HCEC 1CT (cell line): ENCODE data around the gene RCAN1.
"Not testable (repeated sequence)": the region's sequence is repeated elsewhere in the genome, so short reads cannot be mapped to it uniquely, and the experiment has no call there.

Experiments used
- DNase-seq: peaks from one replicate; pipeline ENCODE4 v3.0.0-alpha.2; 2017

RCAN1 gene

DNA sequence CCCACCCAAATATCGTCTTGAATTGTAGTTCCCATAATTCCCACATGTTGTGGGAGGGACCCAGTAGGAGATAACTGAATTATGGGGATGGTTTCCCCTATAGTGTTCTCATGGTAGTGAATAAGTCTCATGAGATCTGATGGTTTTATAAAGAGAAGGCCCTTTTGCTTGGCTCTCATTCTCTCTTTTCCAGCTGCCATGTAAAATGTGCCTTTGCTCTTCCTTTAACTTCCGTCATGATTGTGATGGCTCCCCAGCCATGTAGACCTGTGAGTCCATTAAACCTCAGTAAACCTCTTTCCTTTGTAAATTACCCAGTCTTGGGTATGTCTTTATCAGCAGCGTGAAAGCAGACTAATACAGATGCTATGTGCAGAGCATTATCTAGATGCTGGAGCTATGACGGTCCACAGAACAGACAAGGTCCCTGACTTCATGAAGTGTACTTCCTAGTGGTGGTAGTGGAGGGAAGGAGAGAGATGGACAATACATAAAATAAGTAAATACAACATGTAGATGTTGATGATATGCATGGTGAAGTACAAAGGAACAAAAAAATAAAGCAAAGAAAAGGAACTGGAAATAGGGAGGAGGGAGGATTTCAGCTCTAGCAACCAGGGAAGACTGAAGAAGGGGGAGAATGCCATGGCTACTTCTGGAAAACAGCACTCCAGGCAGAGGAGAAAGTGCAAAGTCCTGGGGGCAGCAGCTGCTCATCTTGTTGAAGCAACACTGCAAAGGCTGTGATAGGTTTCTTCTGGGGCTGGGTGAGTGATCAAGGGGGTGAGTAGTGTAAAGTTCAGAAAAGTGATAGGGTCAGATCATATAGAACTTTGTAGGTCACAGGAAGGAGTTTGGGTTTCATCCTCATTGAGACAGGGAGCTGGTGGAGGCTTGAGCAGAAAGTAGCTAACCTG is 6.8 kb upstream of the RCAN1 start:
- no peak for DNase-seq

DNA sequence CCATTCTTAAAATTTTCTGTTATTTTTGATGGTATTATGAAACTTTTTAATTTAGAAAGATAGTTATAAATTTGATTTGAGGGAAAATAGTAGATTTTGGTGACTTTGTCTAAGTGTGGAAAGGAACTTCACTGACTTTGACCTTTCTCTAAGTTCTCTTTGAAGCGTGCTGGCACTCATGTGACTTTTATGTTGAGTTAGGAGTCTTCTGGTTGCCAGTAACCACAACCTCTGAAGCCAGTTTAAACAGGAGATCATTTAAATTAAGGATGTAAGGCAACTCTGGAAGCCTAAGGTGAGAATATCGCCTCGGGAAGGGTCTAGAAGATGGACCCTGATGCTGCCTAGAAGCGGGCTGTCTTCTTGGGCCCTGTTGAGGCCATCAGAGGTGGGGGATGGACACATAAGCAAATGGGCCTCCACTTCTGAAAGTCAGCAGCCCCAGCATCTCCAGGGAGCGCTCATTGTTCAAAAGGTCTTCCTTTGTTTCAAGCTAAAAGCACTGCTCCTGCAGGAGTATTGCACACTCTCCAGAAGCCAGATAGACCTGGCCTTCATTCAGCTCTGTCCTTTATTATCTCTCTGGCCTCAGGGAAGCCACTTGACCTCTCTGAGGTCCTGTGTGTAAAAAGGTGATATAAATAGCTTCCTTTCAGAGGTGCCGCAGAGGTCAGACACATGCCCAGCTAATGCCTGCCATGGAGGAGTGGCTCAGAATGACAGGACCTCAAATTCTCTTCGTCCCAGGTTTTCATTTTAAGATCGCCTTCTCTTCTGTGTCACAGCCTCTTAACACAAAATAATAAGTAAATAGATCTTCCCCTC is 5.1 kb upstream of the RCAN1 start:
- DNase-seq: no peak

DNA sequence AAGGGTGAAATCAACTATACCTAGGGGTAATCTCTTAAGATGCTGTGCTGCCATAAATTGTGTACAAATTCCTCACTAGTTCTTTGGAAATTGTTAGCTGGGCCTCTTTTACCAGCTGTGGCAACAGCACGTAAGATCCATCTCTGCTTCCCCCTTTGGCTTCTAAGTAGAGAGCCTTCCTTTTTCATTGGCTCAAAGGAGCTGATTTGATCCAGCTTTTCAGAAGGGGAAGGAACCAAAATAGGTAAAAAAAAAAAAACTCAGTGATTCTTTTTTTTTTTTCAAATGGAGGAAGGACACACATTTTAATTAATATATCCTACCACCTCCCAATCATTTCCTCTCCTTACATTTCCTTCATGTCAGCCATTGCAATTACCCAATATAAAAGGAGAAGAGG is 4.0 kb upstream of the RCAN1 start:
- DNase-seq: no peak

DNA sequence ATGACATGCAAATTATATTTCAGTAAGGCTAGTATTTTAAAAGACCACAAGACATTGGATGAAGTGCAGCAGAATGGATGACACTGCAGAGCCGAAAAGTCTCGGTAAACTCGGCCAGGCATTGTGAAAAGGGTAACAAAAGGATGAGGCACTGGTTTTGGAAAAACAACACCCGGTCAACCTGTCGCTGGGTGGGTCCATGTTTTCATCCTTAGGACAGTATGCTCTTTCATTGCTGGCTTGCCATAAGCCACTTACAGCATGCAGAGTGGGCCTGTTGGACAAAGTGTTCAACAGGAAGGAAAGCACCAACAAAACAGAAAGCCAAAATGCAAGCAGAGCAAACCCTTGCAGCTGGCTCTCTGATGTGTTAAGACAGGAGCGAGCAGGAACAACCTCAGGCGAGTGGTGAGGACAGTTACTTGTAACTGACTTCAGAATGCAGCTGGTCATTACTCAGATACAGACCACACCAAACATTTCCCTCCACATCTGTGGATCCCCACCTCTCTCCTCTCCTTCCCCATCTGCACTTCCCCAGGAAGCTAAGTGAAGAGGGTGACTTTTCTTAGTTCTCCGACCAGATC is 2.9 kb upstream of the RCAN1 start:
- DNase-seq: no peak

DNA sequence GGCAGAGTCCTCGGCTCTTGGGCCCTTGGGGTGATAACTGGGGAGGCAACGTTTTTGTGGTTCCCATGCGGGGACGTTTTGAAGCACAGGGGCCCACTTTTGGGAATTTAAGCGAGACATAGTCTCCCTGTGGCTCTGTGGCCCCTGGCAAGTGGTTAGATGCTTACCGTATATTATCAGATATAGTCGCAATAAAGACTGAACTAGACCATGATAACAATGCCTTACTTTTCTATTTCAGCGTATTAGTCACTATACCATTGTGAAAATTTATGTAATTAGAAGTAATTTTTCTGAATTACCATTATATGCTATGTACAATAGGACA is 538 bp upstream of the RCAN1 start:
- no peak for DNase-seq

DNA sequence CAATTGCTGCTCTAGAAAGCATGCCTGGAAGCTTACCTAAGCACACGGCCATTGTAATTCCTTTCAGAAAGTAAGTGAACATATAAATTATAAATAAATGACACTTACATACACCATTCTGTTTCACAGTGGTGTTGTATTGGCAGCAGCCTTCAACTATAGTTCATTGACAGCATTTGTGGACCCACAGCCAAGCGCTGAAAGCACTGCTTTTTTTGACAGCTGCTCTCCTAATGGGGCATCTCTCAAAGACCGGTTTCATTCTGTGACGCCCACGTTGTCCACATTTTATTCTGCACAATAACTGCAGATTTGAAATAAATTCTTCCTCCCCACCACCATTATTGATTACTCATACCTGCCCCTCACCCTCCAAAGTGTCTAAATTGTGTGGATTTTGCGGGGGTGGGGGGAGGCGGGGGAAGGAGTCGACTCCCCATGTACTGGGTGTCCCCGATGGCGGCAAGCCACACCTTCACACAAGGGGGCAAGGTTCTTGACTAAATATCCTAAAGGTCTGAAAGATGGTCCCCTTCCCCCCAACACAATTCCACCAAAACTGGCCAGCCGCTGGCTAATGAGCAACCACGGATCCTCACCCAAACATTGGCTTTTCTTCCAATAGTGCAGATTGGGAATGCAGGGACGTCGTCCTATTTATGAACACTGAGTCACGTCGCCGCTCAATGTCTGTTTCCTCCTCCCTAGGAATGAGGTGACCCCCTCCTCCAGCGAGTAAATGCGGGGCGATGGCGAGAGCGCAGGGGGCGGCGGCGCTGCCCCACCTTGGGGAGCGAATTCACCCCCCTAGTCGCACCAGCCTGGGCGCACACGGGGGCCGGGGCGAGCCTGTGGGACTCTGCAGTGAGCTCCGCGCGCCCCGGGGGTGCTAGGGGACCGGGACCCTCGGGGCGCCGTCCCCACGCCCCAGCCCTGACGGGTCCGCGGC is 960 bp downstream of the RCAN1 start:
- DNase-seq: peak; percentile 1

DNA sequence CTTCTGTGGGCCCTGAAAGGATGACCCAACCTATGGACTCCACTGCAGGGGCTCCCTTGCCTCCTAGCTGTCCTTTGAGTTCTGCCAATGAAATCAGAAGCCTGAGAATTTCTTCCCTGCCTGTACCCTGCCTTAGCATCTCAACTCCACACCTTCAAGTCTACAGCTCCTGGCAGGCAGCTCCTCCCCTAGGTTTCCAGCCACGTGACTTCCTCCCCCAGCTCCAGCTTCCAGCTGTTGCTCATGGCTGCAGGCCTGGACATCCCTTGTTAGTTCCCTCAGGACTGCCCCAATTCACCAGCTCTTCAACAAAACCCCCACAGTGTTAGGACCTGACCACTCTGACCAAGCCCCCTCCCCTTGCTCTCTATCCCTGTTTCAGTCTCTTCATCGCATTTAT is 2.4 kb downstream of the RCAN1 start:
- DNase-seq: no peak

DNA sequence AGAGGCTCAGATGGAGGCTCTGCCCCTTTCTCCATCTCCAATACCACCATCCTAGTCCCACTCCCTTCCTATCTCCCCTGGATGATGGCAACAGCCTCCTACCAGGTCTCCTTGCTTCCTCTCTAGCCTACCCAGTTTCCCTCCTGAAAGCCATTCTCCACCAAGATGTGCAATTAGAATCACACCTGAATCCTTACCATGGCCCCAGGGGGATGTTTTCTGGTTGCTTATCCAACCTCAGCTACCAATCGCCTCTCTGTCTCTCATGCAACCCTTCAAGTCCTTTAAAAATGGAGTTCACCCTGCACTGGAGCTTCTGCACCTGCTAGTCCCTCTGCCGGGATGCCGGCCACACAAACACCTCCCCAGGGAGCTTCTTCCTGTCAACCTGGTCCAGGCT is 2.9 kb downstream of the RCAN1 start:
- no peak for DNase-seq

DNA sequence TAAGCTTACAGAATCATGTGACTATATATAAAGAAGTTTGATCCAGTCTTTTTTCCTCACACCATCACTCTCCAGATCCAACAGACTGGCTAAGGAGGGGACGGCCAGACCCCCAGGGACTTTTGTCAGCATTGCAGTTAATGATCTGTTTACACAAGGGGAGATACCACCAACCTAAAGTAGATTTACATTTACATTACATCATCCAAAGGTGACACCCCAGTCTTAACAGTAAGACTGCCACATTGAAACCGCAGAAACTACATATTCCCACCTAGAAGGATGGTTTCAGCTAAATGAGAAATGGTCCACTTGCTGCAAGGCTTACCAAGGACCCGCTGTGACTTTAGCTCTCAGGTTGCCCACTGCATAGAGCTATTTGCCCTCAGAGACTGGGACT is 3.4 kb downstream of the RCAN1 start:
- DNase-seq: no peak

DNA sequence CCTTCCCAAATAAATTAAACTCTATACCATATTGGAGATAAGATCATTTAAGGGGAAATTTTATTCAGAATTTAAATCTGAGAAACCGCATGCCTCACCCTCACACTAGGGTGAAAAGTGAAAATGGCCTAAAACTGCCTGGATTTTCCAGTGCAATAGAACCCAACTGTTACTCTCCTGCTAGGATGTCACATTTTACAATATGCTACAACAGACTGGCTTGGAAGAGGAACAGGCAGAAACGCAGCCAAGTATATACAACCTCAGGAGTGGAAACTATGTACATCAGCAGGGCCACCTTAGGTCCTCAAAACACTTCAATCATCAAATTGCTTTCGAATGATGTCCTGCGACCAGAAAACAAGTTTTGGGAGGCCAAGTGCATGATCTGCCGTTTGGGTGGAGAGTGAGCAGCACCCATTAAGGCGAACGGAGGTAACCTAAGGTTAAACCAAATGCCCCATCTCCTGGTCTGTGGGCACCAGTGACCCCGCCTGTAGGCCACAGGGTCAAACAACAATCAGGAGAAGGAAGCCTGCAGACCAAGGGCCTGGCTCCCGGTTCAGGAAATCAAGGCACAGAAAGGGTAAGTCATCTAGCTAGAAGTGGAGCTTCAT is 4.9 kb downstream of the RCAN1 start:
- DNase-seq: no peak

DNA sequence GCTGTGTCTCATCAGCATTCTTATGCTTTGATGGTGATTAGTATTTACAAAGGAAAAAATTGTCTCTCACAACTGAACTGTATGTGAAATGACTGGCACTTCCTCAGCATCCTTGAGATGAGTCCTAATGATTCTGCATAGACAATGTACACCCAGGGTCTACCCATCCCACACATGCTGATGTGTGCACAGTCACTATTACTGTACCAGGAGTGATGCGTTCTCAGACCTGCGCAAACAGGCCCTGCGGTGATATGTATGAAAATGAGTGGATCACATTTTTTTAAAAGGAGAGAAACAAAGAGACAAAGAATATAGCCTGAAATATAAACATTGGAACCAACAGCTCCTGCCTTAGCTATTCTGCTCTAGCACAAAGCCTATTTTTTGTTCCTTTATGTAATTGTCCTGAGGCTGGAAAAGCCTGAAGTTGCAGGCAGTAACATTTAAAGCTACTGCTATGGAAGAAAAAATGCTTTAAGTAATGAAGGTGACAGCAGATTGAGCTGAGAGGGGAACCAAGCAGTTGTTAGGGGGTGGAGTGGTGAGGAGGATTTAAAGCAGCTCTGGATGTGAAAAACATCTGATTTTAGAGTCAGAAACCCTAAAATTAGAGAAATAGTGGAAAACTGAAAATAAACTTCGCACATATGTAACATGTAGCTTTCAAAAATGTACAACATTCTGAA is 5.5 kb downstream of the RCAN1 start:
- DNase-seq: no peak

DNA sequence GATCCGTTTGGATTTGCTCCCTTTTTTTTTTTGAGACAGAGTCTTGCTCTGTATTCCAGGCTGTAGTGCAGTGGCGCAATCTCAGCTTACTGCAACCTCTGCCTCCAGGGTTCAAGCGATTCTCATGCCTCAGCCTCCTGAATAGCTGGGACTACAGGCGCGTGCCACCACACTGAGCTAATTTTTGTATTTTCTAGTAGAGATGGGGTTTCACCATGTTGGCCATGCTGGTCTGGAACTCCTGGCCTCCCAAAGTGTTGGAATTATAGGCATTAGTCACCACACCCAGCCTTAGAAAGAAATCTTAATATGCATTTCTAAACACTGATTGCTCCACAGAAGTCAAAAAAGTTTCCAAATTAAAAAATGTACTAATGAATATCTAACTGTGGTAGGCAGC is 7.5 kb downstream of the RCAN1 start:
- DNase-seq: not testable (repeated sequence)

DNA sequence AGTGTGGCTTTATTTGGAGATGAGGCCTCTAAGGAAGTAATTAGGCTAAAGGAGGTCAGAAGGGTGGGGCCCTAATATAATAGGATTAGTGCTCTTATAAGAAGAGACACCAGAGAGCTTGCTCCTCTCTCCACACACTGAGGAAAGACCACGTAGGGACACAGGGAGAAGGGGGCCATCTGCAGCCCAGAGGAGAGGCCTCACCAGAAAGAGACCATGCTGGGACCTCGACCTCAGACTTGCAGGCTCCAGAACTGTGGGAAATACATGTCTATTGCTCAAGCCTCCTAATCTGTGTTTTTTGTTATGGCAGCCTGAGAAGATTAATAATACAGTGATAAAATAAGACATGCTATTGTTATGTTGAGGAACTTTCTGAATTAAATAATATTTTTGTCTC is 8.3 kb downstream of the RCAN1 start:
- DNase-seq: no peak

DNA sequence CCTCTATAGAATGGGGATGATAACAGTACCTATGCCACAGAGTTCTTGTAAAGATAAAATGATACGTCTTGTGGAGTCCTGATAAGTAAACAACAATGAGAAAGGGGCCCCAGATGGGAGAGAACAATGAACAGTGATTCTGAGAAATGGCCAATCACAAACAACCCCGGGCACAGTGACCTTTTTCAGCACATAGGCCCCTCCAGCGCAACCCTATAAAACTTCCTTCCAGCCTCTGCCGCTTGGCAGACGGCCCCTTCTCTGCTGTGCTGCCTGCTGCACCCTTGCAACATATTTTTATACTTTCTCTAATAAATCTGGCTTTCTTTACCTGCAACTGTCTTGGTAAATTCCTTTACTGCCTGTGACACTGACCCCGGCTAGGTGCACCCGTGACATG is 8.9 kb downstream of the RCAN1 start:
- no peak for DNase-seq

DNA sequence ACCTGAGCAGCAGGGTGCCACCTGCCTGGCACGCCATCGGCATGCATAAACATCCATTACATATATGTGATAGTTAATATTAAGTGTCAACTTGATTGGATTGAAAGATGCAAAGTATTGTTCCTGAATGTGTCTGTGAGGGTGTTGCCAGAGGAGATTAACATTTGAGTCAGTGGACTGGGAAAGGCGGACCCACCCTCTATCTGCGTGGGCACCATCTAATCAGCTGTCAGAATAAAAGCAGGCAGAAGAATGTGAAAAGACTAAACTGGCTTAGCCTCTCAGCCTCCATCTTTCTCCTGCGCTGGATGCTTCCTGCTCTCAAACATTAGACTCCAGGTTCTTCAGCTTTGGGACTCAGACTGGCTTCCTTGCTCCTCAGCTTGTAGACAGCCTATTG is 10.0 kb downstream of the RCAN1 start:
- not testable (repeated sequence) for DNase-seq

DNA sequence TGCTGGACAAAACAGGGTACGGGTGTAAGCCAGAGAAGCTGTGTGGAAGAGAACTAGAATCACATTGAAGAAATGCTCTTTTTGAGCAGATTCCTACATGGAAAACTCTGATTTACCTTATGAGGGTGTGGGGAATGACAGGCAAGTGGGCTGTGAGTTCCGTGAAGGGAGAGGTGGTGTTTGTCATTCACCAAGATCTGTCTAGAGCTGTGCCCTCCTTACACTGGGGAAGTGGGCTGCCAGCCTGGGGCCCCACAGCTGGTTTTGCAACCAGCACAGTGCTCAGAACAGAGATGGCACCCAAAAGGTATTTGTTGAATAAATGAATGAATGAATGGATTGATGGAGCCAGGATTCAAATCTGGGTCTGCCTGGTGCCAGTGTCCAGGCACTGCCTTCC is 10.4 kb downstream of the RCAN1 start:
- no peak for DNase-seq

DNA sequence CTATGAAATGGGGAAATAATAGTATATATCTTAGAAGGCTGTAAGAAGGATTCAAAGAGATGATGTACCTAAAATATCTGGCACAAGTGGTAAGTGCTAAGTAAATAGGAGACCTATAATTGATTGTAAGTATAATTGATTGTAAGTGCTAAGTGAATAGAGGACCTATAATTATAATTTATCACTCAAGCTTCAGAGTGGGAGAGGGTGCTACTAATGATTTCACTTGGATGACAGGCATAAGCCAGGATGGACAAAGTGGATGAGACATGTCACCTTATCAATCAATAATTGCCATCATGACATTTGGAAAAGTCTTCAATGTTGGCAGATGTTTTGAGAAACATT is 11.2 kb downstream of the RCAN1 start:
- no peak for DNase-seq

DNA sequence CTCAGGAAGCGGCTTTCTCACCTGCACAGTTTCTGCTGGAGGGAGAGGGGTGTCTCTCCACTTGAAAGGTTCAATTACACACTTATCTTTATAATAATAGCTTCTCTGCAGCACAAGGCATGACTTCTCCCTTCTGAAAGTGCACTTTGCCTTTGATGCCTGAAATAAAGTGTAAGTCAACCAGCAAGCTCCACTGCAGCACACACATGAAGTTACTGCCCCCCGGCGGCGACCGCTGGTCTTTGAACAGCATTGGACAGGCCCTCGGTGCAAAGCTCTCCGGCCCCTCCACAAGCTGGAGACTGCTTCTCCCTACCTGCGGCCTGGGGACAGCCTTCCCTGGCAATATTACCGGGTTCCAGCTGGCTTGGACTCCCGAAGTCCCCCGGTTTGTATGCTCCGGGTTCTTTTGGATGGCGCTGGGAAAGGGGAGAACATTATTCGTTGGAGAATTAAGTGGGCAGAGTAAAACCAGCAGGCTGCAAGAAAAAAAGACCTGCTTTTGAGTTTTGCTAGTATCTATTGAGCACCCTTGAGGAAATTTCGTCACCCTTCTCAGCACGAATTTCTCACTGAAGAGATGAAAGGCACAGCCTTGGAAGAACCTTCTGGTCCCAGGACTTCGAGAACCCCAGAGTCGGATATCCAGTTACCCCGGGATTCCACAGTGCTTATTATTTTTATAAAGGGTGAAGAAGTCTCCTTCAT is 11.8 kb downstream of the RCAN1 start:
- DNase-seq: peak; percentile 51

DNA sequence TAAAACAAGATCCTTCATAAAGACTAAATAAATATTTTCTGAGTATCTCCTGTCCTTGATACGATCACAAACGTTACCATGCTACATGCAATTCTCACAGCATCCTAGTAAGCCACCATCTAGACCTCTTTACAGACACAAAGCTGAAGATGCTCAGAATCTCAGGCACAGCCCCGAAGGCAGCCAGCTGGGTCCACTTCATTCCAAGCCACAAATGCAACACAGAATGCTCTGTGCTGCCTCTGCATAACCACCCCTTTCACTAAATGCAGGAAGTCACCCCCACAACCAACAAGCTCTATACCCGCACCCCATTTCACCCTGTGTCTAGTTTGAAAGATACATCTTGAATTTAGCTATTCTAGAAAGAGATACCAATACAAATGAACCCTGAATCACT is 12.9 kb downstream of the RCAN1 start:
- no peak for DNase-seq

DNA sequence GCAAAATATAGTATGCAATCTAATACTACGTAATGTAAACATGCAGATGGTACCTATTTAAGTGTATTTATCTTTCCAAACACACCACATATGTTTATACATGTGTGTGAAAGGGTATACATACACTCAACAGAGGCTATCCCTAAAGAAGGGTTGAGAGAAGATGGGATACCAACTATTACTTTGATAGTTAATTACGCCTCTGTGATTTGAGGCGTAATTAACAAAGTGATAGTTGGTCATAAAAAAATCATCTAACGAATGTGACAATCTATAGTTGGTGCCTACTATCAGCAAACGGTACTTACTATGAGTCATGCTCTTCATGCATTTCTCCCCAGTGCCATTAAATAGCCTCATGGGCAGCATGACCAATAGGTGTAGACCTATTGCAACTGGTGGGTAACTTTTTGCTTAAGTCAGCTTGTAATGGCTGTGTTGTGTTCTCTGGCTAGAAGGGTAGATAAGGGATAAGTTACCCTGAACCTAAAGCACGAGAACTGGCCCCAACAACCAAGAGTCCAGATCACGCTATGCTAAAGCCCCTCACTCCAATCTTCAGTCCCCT is 15.3 kb downstream of the RCAN1 start:
- DNase-seq: no peak

DNA sequence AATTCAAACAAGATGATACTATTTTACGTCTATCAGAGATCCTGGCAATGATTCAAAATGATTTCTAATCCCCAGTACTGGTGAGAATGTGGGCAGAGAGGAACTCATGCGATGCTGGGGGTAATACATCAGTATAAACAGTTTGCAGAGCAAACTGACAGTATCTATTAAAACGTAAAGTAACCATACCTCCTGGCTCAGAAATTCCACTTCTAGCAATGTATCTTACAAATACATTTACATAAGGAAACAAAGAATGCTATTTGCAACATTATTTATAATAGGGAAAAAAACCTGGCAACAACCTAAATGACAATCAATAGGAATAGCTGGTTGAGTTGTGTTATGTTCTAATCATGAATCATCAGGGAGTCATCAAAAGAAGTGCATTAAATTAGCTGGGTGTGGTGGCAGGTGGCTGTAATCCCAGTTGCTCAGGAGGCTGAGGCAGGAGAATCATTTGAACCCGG is 15.9 kb downstream of the RCAN1 start:
- DNase-seq: peak; percentile 74
